ENCODE data around the gene RNU2-63P. TPM values are rescaled to one million over a fixed set of nuclear protein-coding genes. Genes with fewer than 3 reads are reported as not detected.
"Not testable (repeated sequence)": the region's sequence is repeated elsewhere in the genome, so short reads cannot be mapped to it uniquely, and the experiment has no call there.

Gene RNU2-63P
- total RNA-seq, 1 donor from 2014 or later = not detected

GRCh38 chr2:88028931-88029330, 12.6 kb upstream of the RNU2-63P start:
- DNase-seq (ENCODE audit: low spot score) = no peak

- DNase-seq (ENCODE audit: low spot score) = no peak
Measured at GRCh38 chr2:88027697-88028389, 11.5 kb upstream of the RNU2-63P start.

GRCh38 chr2:88024509-88024908, 8.2 kb upstream of the RNU2-63P start:
- no peak for DNase-seq (ENCODE audit: low spot score)

- DNase-seq (ENCODE audit: low spot score) = no peak
Measured at GRCh38 chr2:88022669-88022921, 6.2 kb upstream of the RNU2-63P start.

GRCh38 chr2:88019985-88020384, 3.6 kb upstream of the RNU2-63P start:
- DNase-seq (ENCODE audit: low spot score) = no peak

GRCh38 chr2:88018909-88019308, 2.6 kb upstream of the RNU2-63P start:
- no peak for DNase-seq (ENCODE audit: low spot score)

- DNase-seq (ENCODE audit: low spot score) = not testable (repeated sequence)
Measured at GRCh38 chr2:88018077-88018805, 1.9 kb upstream of the RNU2-63P start.

GRCh38 chr2:88017780-88018038, 1.4 kb upstream of the RNU2-63P start:
- not testable (repeated sequence) for DNase-seq (ENCODE audit: low spot score)

GRCh38 chr2:88016960-88017779, 823 bp upstream of the RNU2-63P start:
- DNase-seq (ENCODE audit: low spot score) = no peak

- no peak for DNase-seq (ENCODE audit: low spot score)
Measured at GRCh38 chr2:88011011-88011410, 5.3 kb downstream of the RNU2-63P start.

- no peak for DNase-seq (ENCODE audit: low spot score)
Measured at GRCh38 chr2:88010136-88010535, 6.2 kb downstream of the RNU2-63P start.

- no peak for DNase-seq (ENCODE audit: low spot score)
Measured at GRCh38 chr2:88006912-88007439, 9.4 kb downstream of the RNU2-63P start.

- DNase-seq (ENCODE audit: low spot score) = no peak
Measured at GRCh38 chr2:88005776-88006175, 10.6 kb downstream of the RNU2-63P start.

- DNase-seq (ENCODE audit: low spot score) = no peak
Measured at GRCh38 chr2:88003074-88003755, 13.1 kb downstream of the RNU2-63P start.

GRCh38 chr2:88002359-88002707, 14.0 kb downstream of the RNU2-63P start:
- DNase-seq (ENCODE audit: low spot score) = no peak

GRCh38 chr2:88000474-88000873, 15.9 kb downstream of the RNU2-63P start:
- not testable (repeated sequence) for DNase-seq (ENCODE audit: low spot score)

GRCh38 chr2:87996570-87996969, 19.8 kb downstream of the RNU2-63P start:
- no peak for DNase-seq (ENCODE audit: low spot score)

- DNase-seq (ENCODE audit: low spot score) = no peak
Measured at GRCh38 chr2:87995756-87996155, 20.6 kb downstream of the RNU2-63P start.

- DNase-seq (ENCODE audit: low spot score) = not testable (repeated sequence)
Measured at GRCh38 chr2:87994304-87994850, 22.0 kb downstream of the RNU2-63P start.

- DNase-seq (ENCODE audit: low spot score) = not testable (repeated sequence)
Measured at GRCh38 chr2:87992569-87992968, 23.8 kb downstream of the RNU2-63P start.

- not testable (repeated sequence) for DNase-seq (ENCODE audit: low spot score)
Measured at GRCh38 chr2:87987473-87987872, 28.9 kb downstream of the RNU2-63P start.

- not testable (repeated sequence) for DNase-seq (ENCODE audit: low spot score)
Measured at GRCh38 chr2:87985902-87986301, 30.4 kb downstream of the RNU2-63P start.
